Esophagus muscularis mucosa (tissue), 4 donors: ENCODE results near the gene UBE2G2. TPM values are rescaled to one million over a fixed set of nuclear protein-coding genes. Genes with fewer than 3 reads are reported as not detected.
"Not testable (repeated sequence)": the region's sequence is repeated elsewhere in the genome, so short reads cannot be mapped to it uniquely, and the experiment has no call there.

Source experiments
- DNase-seq: peaks from one replicate; pipeline ENCODE4 v3.0.0-alpha.2; 2017; ENCODE audit errors: extremely low spot score
- H3K27ac ChIP-seq, 4 donors: fragments of 200-600 bp; sonication (generic); replicated peaks in 1 of 4; 1 replicate in 3 of 4; 2 replicates in 1 of 4; pipeline ENCODE4 v1.5.1; 2016 to 2019; ENCODE audit warnings: mild to moderate bottlenecking in 1 of 4
- H3K27me3 ChIP-seq, 4 donors: fragments of 200-600 bp; sonication (generic); one replicate each; pipeline versions ENCODE4 v1.5.1 to v1.6.0; 2016 to 2019
- H3K36me3 ChIP-seq, 4 donors: fragments of 200-600 bp; sonication (generic); one replicate each; pipeline ENCODE4 v1.5.1; 2016 to 2019
- H3K4me1 ChIP-seq, 4 donors: fragments of 200-600 bp; sonication (generic); one replicate each; pipeline ENCODE4 v1.5.1; 2016 to 2019
- H3K4me3 ChIP-seq, 4 donors: fragments of 200-600 bp; sonication (generic); 1 replicate in 2 of 4; 2 replicates in 2 of 4; pipeline ENCODE4 v1.5.1; 2016 to 2019; ENCODE audit warnings: mild to moderate bottlenecking in 4 of 4, moderate library complexity in 1 of 4
- H3K9me3 ChIP-seq, 4 donors: fragments of 200-600 bp; sonication (generic); 1 replicate in 3 of 4; 2 replicates in 1 of 4; pipeline ENCODE4 v1.5.1; 2016 to 2019
- CTCF ChIP-seq, 3 experiments: fragments of 200-600 bp in 2 of 3; fragments of 450-650 bp in 1 of 3; sonication (generic) in 2 of 3; IDR thresholded peaks; one replicate each; pipeline ENCODE4 v1.5.1; 2017 to 2019; ENCODE audit warnings: antibody characterized with exemption in 3 of 3, mild to moderate bottlenecking in 2 of 3, moderate library complexity in 1 of 3
- EP300 ChIP-seq: sonication (generic); formaldehyde crosslinking; IDR thresholded peaks from one replicate; pipeline ENCODE4 v1.6.1; 2017; ENCODE audit warnings: antibody characterized with exemption
- POLR2A ChIP-seq: fragments of 450-650 bp; IDR thresholded peaks from one replicate; pipeline ENCODE4 v1.6.1; 2017; ENCODE audit warnings: antibody characterized with exemption, moderate library complexity, mild to moderate bottlenecking, low read depth
- POLR2AphosphoS5 ChIP-seq, 2 donors: sonication (generic); formaldehyde crosslinking; IDR thresholded peaks; one replicate each; pipeline ENCODE4 v1.6.1; 2017; ENCODE audit warnings: antibody characterized with exemption in 2 of 2
- WGBS: methylation state at CpG from one replicate; pipeline ENCODE4 v1.1.5; 2018; 5-methylcytosine and 5-hydroxymethylcytosine counted together
- intact Hi-C: fragments of 100-400 bp; cut with DNase I; formaldehyde crosslinking; loops from one replicate; pipeline ENCODE4 v1.15.1; 2023
- total RNA-seq, 4 donors: library from RNA; depleted of rRNA; stranded (reverse); fragments of >200 nt; gene quantifications; one replicate each; pipeline versions ENCODE4 v1.1.0 to v1.2.1, GENCODE V29; 2016

Gene UBE2G2
- total RNA-seq, 4 donors from 2014 or later = 74.4 to 174 (median 81.7) TPM

GRCh38 chr21:44833663-44834062 lies 32.0 kb upstream of the UBE2G2 start:
- intact Hi-C loops = no loop called here
- DNase-seq = no peak
- Histone ChIP-seq H3K9me3 (peaks cover 0 to 10% (median 5%) of the 10 kb centered on the region in 4 donors), H3K4me1 (peaks cover 5 to 10% (median 9%) of the 10 kb centered on the region in 4 donors), H3K27ac (no peak overlapping the region), H3K4me3 (no peak overlapping the region), H3K27me3 (no peaks in the 10 kb centered on the region), H3K36me3 (no peaks in the 10 kb centered on the region)
- TF ChIP-seq CTCF (IDR thresholded peaks at IDR 0.05) (no peak), EP300 (no peak), POLR2AphosphoS5 (IDR thresholded peaks at IDR 0.05) (no peak), POLR2A (no peak)
- 86% methylated on average over 5 of the region's 5 CpGs for WGBS

- intact Hi-C loops, H3K36me3 ChIP-seq, H3K27me3 ChIP-seq, DNase-seq, H3K4me3 ChIP-seq, H3K4me1 ChIP-seq, H3K27ac ChIP-seq: not testable (repeated sequence)
- peaks cover 0 to 19% (median 14%) of the 10 kb centered on the region in 4 donors for H3K9me3 ChIP-seq
- WGBS = 86% methylated on average over 23 of the region's 23 CpGs
Measured at GRCh38 chr21:44832516-44833255, 31.1 kb upstream of the UBE2G2 start.

GRCh38 chr21:44831227-44831860 lies 29.7 kb upstream of the UBE2G2 start:
- Histone ChIP-seq H3K27me3 (no peaks in the 10 kb centered on the region), H3K4me3 (no peak overlapping the region), H3K36me3 (no peaks in the 10 kb centered on the region), H3K27ac (no peak overlapping the region), H3K9me3 (peaks cover 0 to 21% (median 16%) of the 10 kb centered on the region in 4 donors), H3K4me1 (peaks cover 0 to under 1% (median under 1%) of the 10 kb centered on the region in 4 donors)
- intact Hi-C loops = no loop called here
- no peak for DNase-seq
- 69% methylated on average over 7 of the region's 7 CpGs for WGBS
- TF ChIP-seq POLR2A (no peak), CTCF (IDR thresholded peaks at IDR 0.05) (no peak), EP300 (no peak), POLR2AphosphoS5 (IDR thresholded peaks at IDR 0.05) (no peak)

GRCh38 chr21:44829507-44830092 lies 28.0 kb upstream of the UBE2G2 start:
- Histone ChIP-seq H3K27me3 (no peaks in the 10 kb centered on the region), H3K36me3 (no peaks in the 10 kb centered on the region), H3K27ac (no peak overlapping the region), H3K9me3 (peaks cover 0 to 21% (median 16%) of the 10 kb centered on the region in 4 donors), H3K4me3 (no peak overlapping the region), H3K4me1 (no peaks in the 10 kb centered on the region)
- DNase-seq = no peak
- TF ChIP-seq EP300 (no peak), CTCF (IDR thresholded peaks at IDR 0.05) (no peak), POLR2A (no peak)
- WGBS = 67% methylated on average over 2 of the region's 2 CpGs
- intact Hi-C loops = no loop called here

- Histone ChIP-seq H3K4me1 (no peaks in the 10 kb centered on the region), H3K9me3 (peaks cover 0 to 21% (median 16%) of the 10 kb centered on the region in 4 donors), H3K4me3 (no peak overlapping the region), H3K27ac (no peak overlapping the region), H3K27me3 (no peaks in the 10 kb centered on the region), H3K36me3 (no peaks in the 10 kb centered on the region)
- WGBS = 85% methylated on average over 4 of the region's 4 CpGs
- TF ChIP-seq EP300 (no peak), POLR2A (no peak), POLR2AphosphoS5 (IDR thresholded peaks at IDR 0.05) (no peak), CTCF (IDR thresholded peaks at IDR 0.05) (no peak)
- intact Hi-C loops = no loop called here
- no peak for DNase-seq
Measured at GRCh38 chr21:44828362-44829056, 26.9 kb upstream of the UBE2G2 start.
